GM12864 (cell line): ENCODE data around the gene KCNG2.

Experiments used
- DNase-seq: peaks from one replicate; pipeline ENCODE4 v3.0.0-alpha.2; 2011; ENCODE audit warnings: low read depth
- H3K4me3 ChIP-seq: 2 replicates; pipeline ENCODE4 v1.5.1; 2011; ENCODE audit warnings: mild to moderate bottlenecking, low read depth, low read length, control low read depth
- TF ChIP-seq, protein P1 (sequence below): IDR thresholded peaks from 2 replicates; pipeline ENCODE4 v1.5.1; 2011; ENCODE audit warnings: low read depth, mild to moderate bottlenecking, moderate library complexity, low read length, control low read depth, inconsistent platforms; ENCODE audit errors: missing control alignments

Gene KCNG2

GRCh38 chr18:79834834-79835233 is 37.1 kb downstream of the KCNG2 start:
- no peak overlapping the region for H3K4me3 ChIP-seq
- TF ChIP-seq, protein P1, sequence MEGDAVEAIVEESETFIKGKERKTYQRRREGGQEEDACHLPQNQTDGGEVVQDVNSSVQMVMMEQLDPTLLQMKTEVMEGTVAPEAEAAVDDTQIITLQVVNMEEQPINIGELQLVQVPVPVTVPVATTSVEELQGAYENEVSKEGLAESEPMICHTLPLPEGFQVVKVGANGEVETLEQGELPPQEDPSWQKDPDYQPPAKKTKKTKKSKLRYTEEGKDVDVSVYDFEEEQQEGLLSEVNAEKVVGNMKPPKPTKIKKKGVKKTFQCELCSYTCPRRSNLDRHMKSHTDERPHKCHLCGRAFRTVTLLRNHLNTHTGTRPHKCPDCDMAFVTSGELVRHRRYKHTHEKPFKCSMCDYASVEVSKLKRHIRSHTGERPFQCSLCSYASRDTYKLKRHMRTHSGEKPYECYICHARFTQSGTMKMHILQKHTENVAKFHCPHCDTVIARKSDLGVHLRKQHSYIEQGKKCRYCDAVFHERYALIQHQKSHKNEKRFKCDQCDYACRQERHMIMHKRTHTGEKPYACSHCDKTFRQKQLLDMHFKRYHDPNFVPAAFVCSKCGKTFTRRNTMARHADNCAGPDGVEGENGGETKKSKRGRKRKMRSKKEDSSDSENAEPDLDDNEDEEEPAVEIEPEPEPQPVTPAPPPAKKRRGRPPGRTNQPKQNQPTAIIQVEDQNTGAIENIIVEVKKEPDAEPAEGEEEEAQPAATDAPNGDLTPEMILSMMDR, result no peak

DNA sequence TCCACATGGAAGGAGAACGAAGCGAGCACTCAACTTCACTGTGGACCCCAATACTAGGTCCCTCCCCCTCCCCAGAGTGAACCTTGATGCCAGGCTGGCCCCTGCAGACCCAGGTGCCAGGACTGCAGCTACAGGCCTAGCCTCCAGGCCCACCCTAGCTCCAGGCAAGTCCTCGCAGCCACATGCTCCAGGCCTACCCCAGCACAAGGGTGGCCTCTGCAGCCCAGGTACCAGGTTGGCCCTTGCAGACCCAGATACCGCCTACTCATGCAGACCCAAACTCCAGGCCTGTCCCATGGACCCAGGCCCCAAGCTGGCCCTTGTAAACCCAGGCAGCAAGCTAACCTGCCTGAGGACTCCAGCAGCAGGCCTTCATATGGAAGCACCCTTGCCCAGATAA is 44.2 kb downstream of the KCNG2 start:
- TF ChIP-seq, protein P1, result no peak
- DNase-seq, result no peak
- no peak overlapping the region for H3K4me3 ChIP-seq

More at GRCh38 chr18:79834834-79835233, 37.1 kb downstream of the KCNG2 start:
- DNase-seq, result no peak

DNA sequence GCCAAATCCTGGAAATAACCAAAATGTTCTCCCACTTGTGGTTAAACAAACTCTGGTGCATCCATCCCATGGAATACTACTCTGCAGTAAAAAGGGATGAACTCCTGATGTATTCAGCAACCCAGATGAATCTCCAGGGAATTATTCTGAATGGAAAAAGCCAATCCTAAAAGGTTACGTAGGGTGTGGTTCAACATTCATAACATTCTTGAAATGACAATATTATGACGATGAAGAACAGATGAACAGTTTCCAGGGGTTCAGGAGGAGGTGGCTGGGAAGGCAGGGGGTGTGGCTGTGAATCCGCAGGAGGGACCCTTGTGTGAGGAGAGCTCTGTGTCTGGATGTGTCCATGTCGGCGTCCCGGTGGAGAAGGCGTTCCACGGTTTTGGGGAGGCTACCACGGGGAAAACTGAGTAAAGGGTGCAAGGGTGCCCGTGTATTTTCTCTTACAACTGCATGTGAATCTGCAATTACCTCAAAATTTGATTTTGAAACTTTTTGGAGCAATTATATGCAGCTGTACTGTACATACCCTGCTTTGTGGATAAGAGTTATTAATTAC is 47.3 kb downstream of the KCNG2 start:
- DNase-seq, result no peak
- TF ChIP-seq, protein P1, result no peak
- H3K4me3 ChIP-seq, result no peak overlapping the region

- no peak overlapping the region for H3K4me3 ChIP-seq
- DNase-seq, result no peak
- TF ChIP-seq, protein P1, result no peak
These were observed 49.3 kb downstream of the KCNG2 start for GRCh38 chr18:79846936-79847557.

DNA sequence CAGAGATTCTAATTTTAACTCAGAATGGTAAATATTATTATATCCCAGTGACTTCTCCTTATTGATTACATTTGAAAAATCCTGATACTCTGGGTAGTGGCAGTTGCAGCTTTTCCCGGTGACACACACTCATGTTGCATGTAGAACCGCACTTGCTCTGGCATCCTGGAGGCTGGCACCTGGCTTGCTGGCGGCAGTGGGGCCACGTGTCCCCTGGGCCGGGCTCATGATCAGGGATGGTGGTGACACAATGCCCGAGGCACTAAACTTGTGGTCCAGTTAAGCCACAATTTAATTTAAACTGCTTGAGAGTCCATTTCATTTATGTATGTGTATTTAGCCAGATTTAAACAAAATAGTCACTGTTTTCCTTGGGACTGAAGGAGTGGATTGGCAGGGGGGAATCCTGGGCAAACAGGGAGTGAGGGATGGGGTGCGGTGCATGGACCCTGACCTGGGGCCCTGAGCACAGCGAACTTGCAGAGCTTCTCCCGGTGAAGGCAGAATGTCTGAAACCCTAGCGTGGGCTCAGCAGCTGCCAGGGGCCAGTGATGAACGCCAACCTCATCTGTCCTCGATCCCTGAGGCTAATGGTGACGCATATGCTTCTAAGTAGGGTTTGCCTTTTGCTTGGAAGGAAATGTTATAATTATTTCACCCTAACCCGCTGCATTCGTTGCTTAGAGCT is 50.0 kb downstream of the KCNG2 start:
- TF ChIP-seq, protein P1, result no peak
- DNase-seq, result no peak
- no peak overlapping the region for H3K4me3 ChIP-seq

DNA sequence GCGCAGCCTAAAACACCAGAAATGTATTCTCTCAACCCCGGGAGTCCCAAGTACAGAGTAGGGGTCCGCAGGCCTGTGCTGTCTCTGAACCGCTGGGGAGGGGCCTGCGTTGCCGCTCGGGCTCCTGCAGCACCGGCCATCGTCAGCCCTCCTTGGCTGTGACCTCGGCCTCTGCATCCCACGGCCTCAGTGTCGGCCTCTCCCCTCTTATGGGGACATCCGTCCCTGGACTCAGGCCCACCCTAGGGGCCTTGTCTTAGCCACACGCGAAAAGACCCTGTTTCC is 50.5 kb downstream of the KCNG2 start:
- TF ChIP-seq, protein P1, result no peak
- no peak for DNase-seq
- H3K4me3 ChIP-seq, result no peak overlapping the region
